GM21390 (cell line): ENCODE results near the gene SLC27A3.

ENCODE experiments used
- ATAC-seq: cut with Tn5 transposase; IDR thresholded peaks from one replicate; pipeline ENCODE4 v1.9.1; 2021; ENCODE audit not compliant: unreplicated experiment

SLC27A3 gene

GRCh38 chr1:153774780-153775457 is at the start of gene SLC27A3:
Gene SLC27A3 (plus strand): TSS chr1:153775407. CDS start chr1:153775498, 91 bp downstream.
- no peak for ATAC-seq

- ATAC-seq = peak; percentile 93
Observed at GRCh38 chr1:153727463-153728304, 47.5 kb upstream of the SLC27A3 start, which contains the start of gene INTS3. Gene INTS3 (plus strand): TSS chr1:153728050. CDS start chr1:153728635, 585 bp downstream.

GRCh38 chr1:153728305-153729066 is 46.7 kb upstream of the SLC27A3 start:
- no peak for ATAC-seq

- ATAC-seq = no peak
Observed at GRCh38 chr1:153730468-153730988, 44.7 kb upstream of the SLC27A3 start.

- ATAC-seq = no peak
Observed at GRCh38 chr1:153733970-153734369, 41.2 kb upstream of the SLC27A3 start.

- peak; percentile 40 for ATAC-seq
Observed at GRCh38 chr1:153734396-153735089, 40.7 kb upstream of the SLC27A3 start.

GRCh38 chr1:153735090-153735420 is 40.2 kb upstream of the SLC27A3 start:
- ATAC-seq = no peak

- ATAC-seq = no peak
Observed at GRCh38 chr1:153741986-153742385, 33.2 kb upstream of the SLC27A3 start.

GRCh38 chr1:153742411-153743142 is 32.6 kb upstream of the SLC27A3 start:
- no peak for ATAC-seq

- no peak for ATAC-seq
Observed at GRCh38 chr1:153745417-153745816, 29.8 kb upstream of the SLC27A3 start.

GRCh38 chr1:153746174-153746573 is 29.0 kb upstream of the SLC27A3 start:
- ATAC-seq = no peak

- no peak for ATAC-seq
Observed at GRCh38 chr1:153748903-153749302, 26.3 kb upstream of the SLC27A3 start.

GRCh38 chr1:153749408-153750005 is 25.7 kb upstream of the SLC27A3 start:
- peak; percentile 89 for ATAC-seq

GRCh38 chr1:153750026-153750995 is 24.9 kb upstream of the SLC27A3 start:
- no peak for ATAC-seq

- no peak for ATAC-seq
Observed at GRCh38 chr1:153752072-153752471, 23.1 kb upstream of the SLC27A3 start.

- ATAC-seq = no peak
Observed at GRCh38 chr1:153752571-153753195, 22.5 kb upstream of the SLC27A3 start.

GRCh38 chr1:153754266-153754665 is 20.9 kb upstream of the SLC27A3 start:
- no peak for ATAC-seq

GRCh38 chr1:153760440-153760839 is 14.8 kb upstream of the SLC27A3 start:
- ATAC-seq = no peak
